Stimulated activated CD4-positive, alpha-beta T cell treated with anti-CD3 and anti-CD28 coated beads, TNF-alpha, amount 100 ng/mL, for 24 hours (primary cell): ENCODE data around the gene CAPN6.

ENCODE experiments used
- DNase-seq, 3 experiments: peaks; one replicate each; pipeline ENCODE4 v3.0.0-alpha.2; 2020; ENCODE audit warnings: low read depth in 3 of 3

The CAPN6 gene, protein sequence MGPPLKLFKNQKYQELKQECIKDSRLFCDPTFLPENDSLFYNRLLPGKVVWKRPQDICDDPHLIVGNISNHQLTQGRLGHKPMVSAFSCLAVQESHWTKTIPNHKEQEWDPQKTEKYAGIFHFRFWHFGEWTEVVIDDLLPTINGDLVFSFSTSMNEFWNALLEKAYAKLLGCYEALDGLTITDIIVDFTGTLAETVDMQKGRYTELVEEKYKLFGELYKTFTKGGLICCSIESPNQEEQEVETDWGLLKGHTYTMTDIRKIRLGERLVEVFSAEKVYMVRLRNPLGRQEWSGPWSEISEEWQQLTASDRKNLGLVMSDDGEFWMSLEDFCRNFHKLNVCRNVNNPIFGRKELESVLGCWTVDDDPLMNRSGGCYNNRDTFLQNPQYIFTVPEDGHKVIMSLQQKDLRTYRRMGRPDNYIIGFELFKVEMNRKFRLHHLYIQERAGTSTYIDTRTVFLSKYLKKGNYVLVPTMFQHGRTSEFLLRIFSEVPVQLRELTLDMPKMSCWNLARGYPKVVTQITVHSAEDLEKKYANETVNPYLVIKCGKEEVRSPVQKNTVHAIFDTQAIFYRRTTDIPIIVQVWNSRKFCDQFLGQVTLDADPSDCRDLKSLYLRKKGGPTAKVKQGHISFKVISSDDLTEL

DNA sequence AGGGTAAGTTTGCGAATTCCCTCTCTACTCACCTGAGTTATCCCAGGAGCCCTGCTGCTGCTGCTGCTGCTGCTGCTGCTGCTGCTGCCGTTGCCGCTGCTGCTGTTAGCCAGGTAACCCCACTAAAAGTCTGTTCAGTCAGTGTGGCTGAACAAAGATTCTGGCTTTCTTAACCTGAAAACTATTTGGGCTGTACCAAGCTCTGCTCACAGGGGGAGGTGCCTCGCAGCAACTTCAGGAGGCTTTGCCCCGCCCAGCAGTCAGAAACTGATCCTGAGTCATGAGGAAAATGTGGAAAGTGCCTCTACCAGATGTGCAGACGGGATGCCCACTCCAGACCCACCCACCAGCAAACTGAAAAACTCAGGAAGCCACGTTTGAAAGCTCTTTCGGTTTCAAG lies at the start of gene CAPN6:
TSS of gene CAPN6 (minus strand) at position 145 of the 400 bp plus-strand sequence. CDS start 6,547 bp downstream, outside the sequence.
- DNase-seq, result no peak

DNA sequence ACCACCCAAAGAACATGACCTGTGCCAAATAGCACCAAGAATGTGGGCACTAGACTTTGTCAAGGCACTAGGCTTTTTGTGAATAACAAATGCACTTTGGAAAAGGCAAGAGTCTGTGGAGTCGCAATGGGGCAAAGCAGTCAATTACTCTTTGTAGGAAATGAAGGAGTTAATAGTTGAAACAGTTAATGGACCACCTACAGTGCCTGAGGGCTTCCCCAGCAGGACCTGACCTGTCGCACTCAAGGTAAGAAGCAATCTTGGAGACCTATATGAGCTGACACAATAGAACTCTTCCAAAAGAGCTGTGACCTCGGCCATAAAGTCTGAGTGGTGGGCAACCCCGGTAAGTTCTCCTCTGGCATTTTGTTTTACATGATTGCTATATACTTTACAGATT lies 49.2 kb upstream of the CAPN6 start:
- no peak for DNase-seq

DNA sequence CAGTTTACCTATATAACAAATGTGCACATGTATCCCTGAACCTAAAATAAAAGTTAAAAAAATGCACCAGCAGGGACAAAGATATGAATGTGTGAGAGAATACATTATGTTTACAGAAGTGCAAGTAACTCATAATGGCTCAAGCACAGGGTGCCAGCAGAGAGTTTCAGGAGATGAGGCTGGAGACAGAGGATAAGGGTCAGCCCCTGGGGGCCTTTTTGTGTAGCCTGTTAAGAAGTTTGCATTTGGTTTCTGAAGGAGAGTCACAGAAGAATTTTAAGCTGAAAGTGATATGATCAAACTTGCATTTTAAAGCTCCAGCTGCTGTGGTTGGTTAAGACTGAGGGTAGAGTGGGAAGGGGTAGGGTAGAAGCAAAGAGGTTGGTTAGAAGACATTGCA lies 48.6 kb upstream of the CAPN6 start:
- no peak for DNase-seq

DNA sequence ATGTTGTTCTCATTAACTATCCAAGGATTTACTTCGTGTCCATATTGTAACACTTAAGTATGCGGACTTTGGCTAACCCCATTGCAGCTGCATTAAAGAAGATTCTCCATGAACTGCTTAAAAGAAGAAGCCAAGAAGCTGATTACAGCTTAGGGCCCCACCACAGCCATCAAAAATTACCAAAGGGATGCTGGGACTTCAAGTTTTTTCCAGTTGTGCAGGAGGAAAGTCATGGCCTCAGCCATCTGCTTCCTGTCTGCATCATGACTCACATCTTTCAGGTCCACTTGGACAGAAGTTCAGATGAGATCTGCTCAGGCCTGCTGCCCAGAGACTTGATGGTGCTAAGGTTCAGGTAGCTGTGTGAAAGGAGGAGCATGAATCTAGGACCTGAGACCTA lies 38.8 kb upstream of the CAPN6 start:
- no peak for DNase-seq

DNA sequence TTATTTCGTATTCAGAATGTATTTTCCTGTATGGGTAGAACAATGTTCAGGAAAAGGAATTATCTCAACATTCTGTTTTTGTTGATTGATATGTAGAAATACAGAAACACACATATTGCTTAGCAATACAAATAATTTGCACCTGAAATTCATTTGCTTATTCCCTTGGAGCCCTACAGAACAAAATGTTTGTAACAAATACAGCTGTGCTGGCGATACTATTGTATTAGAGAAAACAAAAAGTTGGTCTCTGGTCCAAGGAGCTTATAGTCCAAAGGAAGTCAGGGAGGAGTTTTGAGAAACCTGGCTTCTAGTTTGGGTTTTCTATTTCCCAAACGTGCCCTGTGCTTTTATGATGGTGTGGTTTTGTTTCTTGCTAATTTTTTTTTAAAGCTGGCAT lies 37.8 kb upstream of the CAPN6 start:
- no peak for DNase-seq

DNA sequence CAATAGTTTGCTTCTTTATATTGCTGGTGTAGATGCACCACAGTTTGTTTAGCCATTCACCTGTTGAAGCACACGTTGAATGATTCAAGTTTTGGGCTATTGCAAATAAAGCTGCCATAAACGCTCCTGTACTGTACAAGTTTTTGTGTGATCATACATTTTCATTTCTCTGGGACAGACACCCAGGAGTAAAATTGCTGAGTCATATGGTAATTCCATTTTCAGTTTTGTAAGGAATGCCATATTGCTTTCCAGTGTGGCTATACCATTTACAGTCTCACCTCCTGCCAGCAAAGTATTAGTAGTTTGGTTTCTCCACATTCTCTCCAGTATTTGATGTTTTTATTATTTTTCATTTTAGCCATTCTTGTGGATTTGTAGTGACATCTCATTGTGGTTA lies 32.0 kb upstream of the CAPN6 start:
- DNase-seq, result no peak

DNA sequence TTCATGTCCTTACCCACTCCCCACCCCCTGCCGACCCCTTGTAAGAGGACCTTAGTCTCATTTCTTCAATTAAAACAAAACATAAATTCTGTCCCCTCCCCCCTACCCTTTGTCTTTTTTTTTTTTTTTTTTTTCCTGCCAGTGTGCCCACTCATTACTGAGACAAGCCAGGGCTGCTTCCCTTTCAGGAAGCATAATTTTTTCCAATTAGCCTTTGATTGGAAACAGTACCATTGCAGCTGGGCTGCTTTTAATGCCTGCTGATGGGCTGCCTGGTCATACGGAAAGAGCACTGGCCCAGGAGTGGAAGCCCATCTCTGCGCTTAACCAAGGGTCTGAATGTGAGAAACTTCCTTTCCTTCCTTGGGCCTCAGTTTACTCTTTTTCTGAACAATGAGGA lies 18.6 kb upstream of the CAPN6 start:
- DNase-seq, result no peak

DNA sequence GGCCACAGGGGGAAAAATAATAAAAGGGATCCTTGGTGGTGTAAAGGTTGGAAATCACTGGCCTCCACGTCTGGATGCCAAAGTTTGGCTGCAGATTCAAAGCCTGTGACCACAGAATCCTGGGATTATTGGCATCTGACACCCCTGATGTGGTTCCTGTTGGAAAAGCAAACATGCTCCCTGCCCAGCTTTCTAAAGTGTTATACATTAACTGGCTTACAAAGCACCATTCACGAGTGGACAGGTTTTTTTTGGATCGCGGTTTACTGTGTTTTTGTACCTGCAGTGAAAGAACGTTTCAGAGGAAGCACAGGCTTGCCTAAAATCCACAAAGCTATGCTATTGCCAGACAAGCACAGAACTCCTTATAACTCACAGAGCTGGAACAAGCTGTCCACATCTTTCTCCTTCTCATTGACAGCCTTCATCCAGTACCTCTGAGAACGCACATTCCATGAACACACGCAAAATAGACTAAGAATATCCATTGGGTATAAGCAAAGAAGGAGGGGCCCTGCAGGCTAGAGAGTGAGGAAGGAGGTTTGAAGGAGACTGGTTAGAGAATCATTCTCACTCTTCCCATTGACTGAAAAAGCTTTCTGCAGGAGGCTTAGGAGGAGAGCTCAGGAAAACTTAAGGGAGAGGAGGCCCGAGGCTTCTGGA lies 14.5 kb upstream of the CAPN6 start:
- DNase-seq, result no peak

DNA sequence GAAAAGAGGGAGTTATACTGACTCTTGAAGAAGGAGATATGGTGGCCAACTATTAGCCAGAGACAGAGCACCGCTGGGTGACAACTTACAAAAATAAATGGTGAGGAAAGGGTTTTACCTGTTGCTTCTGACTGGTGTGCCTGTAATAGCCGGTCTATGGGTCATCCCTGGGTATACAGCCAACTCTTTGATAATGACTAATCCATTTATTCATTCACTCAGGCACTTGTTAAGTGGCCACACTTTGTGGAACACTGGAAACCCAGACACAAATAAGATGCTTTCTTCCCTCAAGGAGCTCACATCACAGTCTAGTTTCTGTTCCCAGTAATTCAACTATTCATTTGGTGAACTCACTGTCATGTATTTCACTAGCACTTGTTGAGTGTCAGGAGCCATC lies 13.2 kb upstream of the CAPN6 start:
- no peak for DNase-seq

DNA sequence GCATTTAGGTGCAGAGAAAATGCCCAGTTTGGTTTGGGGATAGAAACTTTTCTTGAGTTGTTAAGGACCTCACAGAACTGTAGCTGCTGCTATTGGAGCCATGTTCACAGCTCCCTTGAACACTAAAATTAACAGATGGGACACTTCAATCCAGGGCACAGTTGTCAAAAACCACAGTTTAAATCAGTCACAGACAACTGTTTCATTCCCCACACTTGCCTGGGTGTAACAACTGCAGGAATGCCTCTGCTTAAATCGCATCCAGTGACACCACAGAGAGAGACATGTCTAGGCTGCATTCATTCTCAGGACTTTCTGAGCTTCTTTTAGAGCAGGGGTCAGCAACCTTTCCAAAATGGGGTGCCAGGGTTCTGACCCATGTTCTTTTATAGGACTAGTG lies 12.7 kb upstream of the CAPN6 start:
- DNase-seq, result no peak

DNA sequence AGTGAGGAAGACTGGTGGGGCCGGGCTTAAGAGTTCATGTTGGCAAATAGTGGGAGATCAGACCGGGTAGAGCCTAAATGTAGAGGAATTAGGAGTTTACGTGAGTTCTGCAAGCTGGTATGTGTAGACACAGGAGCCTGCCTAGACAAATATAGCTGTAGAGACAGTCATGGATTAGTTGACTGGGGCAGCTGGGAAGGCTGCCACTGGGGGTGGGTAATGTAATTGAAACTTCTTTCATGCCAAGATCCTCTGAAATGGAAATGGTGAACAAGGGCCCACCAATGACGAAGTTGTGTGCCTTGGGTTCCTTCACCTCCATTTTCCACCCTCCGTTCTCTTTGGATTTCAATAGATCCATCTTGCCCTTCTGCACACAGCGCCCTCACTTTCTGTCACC lies 11.9 kb upstream of the CAPN6 start:
- DNase-seq, result no peak

DNA sequence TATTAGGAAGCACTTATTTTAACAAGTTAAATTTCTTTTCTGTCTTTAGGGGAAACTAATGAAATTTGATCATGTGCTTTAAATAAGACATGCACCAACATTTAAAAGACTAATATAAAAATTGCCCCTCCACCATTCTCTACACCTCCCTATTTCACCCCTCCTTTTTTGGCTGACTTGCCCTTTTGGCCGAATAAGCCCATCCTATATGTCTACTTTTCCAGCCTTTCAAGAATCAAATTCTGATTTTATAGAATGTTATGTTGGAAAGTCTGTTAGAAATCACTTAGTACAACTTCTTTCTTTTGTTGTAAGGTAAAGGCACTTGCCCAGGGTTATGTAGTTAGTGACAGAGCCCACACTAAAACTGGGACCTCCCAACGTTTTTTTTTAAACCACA lies 1.8 kb downstream of the CAPN6 start:
- DNase-seq, result no peak

DNA sequence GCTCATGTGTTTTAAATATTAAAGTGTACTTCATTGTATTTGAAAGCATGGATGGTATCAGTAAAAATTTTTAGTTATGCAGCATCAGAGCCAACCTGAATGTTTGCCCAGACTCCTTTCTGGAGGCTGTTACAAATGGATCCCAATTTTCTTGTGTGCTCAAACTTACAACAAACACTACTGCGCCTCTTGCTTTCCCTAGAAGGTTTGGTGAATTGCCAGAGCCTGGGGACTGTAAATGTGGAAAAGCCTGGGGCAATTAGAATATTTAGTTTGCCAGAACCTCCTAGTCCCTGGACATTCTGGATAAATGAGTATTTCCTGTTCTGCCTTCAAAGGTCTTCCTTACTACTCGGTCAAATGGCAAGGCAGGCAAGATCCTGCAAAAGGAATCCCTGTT lies 4.8 kb downstream of the CAPN6 start:
- no peak for DNase-seq

DNA sequence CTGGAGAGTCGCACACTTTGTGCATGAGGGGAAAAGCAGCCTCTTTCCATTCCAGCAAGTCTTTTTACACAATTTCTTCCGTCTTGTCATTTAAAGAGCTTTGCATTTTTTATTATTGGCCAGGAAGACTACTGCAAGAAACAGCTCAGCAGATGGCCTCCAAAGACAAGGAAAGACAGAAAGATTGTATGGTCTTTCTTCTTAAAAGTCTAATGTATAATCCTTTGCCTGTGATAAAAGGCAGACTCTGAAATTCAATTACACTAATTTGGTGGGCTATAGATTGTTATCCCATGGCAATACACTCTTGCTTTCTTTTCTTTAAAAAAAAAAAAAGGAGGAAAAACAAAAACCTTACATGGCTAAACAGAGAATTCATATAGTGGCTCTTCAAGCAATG lies 5.9 kb downstream of the CAPN6 start:
- no peak for DNase-seq

DNA sequence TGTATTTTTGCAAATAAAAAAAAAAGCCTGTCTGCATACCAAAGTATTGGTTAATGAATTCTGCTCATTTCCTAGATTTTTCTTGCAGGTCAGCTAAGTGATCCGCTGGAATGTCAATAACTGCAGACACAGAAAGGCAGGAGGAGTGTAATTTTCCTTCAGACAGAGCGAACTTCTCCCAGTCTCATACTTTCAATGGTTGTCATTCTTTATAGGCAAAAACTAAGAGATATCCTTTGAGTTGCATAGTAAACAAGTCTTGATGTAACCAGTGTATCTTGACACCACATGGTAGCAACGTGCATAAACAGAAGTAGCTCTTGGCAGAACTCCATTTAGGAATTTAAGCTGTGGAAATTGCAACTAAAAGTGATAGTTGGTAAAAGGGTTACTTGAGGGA lies 8.2 kb downstream of the CAPN6 start:
- DNase-seq, result no peak

DNA sequence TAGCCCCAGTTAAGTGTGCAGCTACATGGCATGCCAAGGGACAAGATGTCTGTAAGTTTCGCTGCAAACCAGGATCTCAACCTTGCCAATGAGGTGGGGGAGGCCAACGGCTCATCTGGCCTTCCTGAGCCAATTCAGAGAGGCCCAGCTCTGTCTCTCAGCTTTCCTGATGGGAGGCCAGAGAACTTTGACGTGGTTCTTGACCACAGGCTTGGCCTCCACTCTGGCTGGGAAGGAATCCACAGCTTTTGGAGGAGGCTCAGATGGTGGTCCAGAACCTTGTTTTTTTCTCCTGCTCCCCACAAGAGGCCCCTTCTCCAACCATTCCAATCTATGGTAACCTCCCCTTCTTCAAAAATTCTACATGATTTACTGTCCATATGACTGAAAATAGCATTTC lies 9.8 kb downstream of the CAPN6 start:
- no peak for DNase-seq

DNA sequence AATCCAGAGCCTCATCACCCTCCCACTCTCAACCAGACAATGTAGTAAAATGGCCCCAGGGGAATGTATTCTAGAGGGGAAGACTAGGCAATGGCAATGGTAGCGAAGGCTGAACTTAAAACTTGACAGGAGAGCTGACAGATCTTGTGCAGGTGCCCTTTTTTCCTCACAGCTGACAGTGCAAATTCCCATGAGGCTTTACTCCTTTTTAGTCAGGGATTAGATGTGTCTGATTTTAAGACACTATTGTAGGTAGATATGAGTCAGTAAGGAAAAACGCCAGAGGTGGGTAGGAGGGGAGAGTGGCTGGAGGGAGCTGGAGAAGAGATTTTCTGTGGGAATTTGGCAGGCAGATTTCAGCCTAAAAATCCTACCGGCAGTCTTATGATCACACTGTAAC lies 10.7 kb downstream of the CAPN6 start:
- DNase-seq, result no peak

DNA sequence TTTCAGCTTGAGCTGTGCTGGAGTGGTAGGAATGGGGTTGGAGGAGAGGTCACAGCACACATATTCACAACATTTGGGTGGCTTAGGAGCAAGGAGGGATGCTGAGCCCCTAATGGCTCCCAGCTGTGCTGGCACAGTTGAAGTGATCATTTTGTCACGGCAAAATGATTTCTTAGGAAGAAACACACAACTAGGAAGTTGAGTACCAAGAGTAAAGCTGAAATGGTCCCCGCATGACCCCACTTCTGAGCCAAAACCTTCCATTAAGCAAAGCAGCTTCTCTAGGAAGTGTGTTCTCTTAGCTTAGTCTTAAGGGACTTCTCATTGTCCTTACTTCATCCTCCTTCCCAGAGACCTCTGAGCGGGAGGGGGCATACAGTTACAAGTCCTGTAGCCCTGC lies 12.6 kb downstream of the CAPN6 start:
- no peak for DNase-seq

DNA sequence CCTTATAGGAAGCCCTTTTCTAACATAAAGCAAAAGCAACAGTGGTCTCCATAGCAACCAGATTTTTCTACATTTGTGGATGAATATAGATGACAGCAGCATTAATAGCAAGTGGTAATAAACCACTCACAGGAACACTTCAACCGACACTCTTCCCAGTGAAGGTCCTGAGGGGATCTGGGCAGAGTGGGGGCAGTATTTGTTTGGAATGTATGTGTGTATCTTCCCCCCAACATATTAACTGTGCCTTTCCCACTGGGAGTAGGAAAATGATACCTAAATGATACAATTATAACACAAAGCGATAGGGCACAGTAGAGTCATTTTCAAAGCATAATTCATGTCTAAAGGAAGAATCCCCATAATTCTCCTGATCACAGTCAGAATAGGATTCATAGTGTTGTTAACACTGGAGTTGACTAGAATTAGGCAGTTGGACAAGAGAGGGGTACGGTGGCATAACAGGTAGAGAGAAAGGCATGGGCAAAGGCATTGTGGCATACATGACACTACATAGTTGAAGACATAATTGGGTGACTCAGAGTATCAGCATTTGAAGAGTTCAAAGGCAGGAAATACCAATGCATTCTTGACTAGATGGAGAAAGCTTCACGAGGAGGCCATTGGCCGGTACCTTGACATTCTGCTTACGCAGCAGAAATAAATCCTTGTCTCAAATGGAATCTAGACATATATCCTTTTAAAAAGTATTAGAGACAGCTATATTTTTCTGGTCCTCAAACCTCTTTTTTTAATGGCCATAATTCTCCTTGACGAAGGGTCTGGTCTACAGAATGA lies 15.2 kb downstream of the CAPN6 start:
- no peak for DNase-seq

DNA sequence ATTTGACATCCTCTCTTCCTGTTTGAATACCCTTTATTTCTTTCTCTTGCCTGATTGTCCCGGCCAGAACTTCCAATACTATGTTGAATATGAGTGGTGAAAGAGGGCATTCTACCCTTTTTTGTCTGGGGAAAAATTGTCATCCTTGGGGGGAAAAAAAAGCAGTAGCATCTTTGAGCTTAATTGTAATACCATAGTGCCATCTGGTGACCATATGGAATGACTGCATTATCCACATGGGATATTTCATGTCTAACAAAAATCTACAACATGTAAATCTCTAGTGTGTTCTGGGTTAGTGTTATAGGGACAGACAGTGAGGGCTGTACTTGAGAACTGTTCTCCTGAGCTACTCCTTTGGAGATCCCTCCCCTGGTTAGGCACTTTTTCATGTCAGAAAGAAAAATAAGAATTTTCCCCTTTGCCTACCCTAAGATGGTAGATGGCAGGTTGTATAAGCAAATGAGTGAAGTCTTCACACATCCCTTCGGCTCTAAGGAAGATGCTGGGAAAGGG lies 26.0 kb downstream of the CAPN6 start:
- no peak for DNase-seq

DNA sequence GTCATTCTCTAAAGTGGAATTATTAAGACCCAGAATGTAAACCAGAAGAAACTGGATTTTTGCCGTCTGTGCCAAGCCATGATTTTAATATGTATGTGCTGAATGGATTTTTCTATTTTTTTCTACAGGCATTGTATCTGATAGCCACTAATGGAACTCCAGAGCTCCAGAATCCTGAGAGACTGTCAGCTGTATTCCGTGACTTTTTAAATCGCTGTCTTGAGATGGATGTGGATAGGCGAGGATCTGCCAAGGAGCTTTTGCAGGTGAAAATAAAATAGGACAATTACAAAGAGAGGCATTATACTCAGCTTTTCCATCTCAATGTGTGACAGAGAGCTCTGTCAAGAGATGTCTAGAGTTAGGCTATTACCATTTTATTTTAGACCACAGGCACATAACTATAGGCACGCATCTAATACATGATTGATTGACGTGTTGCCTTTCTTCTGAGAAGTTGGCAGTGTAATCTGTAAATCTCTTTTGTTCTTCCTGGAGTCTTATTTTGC lies 53.9 kb downstream of the CAPN6 start:
- DNase-seq, result no peak

DNA sequence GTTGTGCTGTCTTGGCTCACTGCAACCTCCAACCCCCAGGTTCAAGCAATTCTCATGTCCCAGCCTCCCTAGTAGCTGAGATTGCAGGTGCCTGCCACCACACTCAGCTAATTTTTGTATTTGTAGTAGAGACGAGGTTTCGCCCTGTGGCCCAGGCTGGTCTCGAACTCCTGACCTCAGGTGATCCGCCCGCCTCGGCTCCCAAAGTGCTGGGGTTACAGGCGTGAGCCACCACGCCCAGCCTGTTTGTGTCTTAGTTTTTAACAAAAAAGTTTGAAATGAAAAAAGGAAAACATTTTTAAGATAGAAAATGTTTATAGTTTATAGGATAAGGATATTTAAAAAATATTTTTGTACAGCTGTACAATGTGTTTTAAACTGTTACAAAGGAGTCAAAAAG lies 62.4 kb downstream of the CAPN6 start:
- DNase-seq, result no peak
